PC-3 (cell line): ENCODE results near the gene DPEP1. TPM values are rescaled to one million over a fixed set of nuclear protein-coding genes. Genes with fewer than 3 reads are reported as not detected.

Source experiments
- ATAC-seq: fragments of 200-7000 bp; cut with Tn5 transposase; 2 replicates; pipeline ENCODE4 v1.9.1; 2020; ENCODE audit warnings: mild to moderate bottlenecking, moderate library complexity
- BruUV-seq: library from RNA; stranded (reverse); fragments of 400-500 nt; replicated peaks from 2 replicates; lab custom pipeline; 2021; lab: Mats Ljungman, UMichigan
- CTCF ChIA-PET: fragments of 300-600 bp; sonication (Branson Sonifier 250); formaldehyde crosslinking; loops from one replicate; lab custom pipeline; 2022; ENCODE audit warnings: antibody characterized with exemption; lab: Charles Lee
- POLR2A ChIA-PET: fragments of 300-600 bp; sonication (Branson Sonifier 250); formaldehyde crosslinking; loops from one replicate; lab custom pipeline; 2022; ENCODE audit warnings: antibody characterized with exemption; ENCODE audit not compliant: unreplicated experiment; lab: Charles Lee
- DNase-seq: peaks from one replicate; pipeline ENCODE4 v3.0.0-alpha.2; 2015
- H2AFZ ChIP-seq: fragments of 300-600 bp; sonication (generic); 2 replicates; pipeline ENCODE4 v1.6.0; 2016; ENCODE audit warnings: antibody characterized with exemption, low read length
- H3F3A ChIP-seq: fragments of 300-600 bp; sonication (generic); one replicate; pipeline ENCODE4 v1.6.0; 2017; ENCODE audit warnings: antibody characterized with exemption, low read length, control low read depth, mild to moderate bottlenecking; ENCODE audit not compliant: unreplicated experiment
- H3K27ac ChIP-seq: fragments of 300-600 bp; sonication (generic); 2 replicates; pipeline ENCODE4 v1.5.1; 2016; ENCODE audit warnings: mild to moderate bottlenecking, low read length
- H3K27me3 ChIP-seq: fragments of 300-600 bp; sonication (generic); 2 replicates; pipeline ENCODE4 v1.6.1; 2016; ENCODE audit warnings: low read length, mixed read lengths
- H3K36me3 ChIP-seq: fragments of 300-600 bp; sonication (generic); 2 replicates; pipeline ENCODE4 v1.6.1; 2016; ENCODE audit warnings: low read depth, mixed run types, low read length, mixed read lengths
- H3K4me1 ChIP-seq: fragments of 300-600 bp; sonication (generic); 2 replicates; pipeline ENCODE4 v1.5.1; 2016; ENCODE audit warnings: low read length; ENCODE audit not compliant: insufficient read depth
- H3K4me2 ChIP-seq: fragments of 300-600 bp; sonication (generic); 2 replicates; pipeline ENCODE4 v1.6.0; 2016; ENCODE audit warnings: low read length
- H3K4me3 ChIP-seq: fragments of 300-600 bp; sonication (generic); 2 replicates; pipeline ENCODE4 v1.5.1; 2016; ENCODE audit warnings: mild to moderate bottlenecking, low read length, mixed read lengths
- H3K79me2 ChIP-seq: fragments of 300-600 bp; sonication (generic); 2 replicates; pipeline ENCODE4 v1.6.1; 2017; ENCODE audit warnings: low read length, mixed read lengths
- H3K9ac ChIP-seq: fragments of 300-600 bp; sonication (generic); 2 replicates; pipeline ENCODE4 v1.6.0; 2016; ENCODE audit warnings: mild to moderate bottlenecking, low read length
- H3K9me2 ChIP-seq: fragments of 300-600 bp; sonication (generic); replicated peaks from 2 replicates; pipeline ENCODE4 v1.6.1; 2016; ENCODE audit warnings: mixed run types, low read length, mixed read lengths
- H3K9me3 ChIP-seq: fragments of 300-600 bp; sonication (generic); 2 replicates; pipeline ENCODE4 v1.6.1; 2016; ENCODE audit warnings: low read length, mixed read lengths
- H4K20me1 ChIP-seq: fragments of 300-600 bp; sonication (generic); 2 replicates; pipeline ENCODE4 v1.6.1; 2016; ENCODE audit warnings: low read length, mixed read lengths
- EZH2 ChIP-seq: fragments of 300-600 bp; sonication (generic); IDR thresholded peaks from one replicate; pipeline ENCODE4 v1.6.1; 2017; ENCODE audit warnings: antibody characterized with exemption, mild to moderate bottlenecking, low read length; ENCODE audit not compliant: unreplicated experiment
- EZH2phosphoT487 ChIP-seq: fragments of 300-600 bp; sonication (generic); IDR thresholded peaks from 2 replicates; pipeline ENCODE4 v1.6.1; 2018; ENCODE audit warnings: mild to moderate bottlenecking, antibody characterized with exemption, low read length, borderline replicate concordance
- intact Hi-C: fragments of 100-400 bp; cut with micrococcal nuclease; formaldehyde crosslinking; loops from 2 replicates; pipeline ENCODE4 v1.9.0; 2023
- total RNA-seq: library from RNA; depleted of rRNA; stranded (reverse); fragments of >200 nt; gene quantifications from 2 replicates; pipeline ENCODE4 v1.2.3, GENCODE V29; 2014
- TF ChIP-seq, protein P1 (sequence below): fragments of 300-600 bp; sonication (generic); conservative IDR thresholded peaks from 2 replicates; pipeline ENCODE4 v1.5.1; 2017; ENCODE audit warnings: antibody characterized with exemption, low read depth, mild to moderate bottlenecking, low read length

DPEP1 gene
- total RNA-seq, 1 experiment from 2014 or later = not detected

- no peak for ATAC-seq
- intact Hi-C loops = no loop called here
- H3K9me2 ChIP-seq = no peaks in the 10 kb centered on the region
- H3F3A ChIP-seq = no peaks in the 10 kb centered on the region
- no peaks in the 10 kb centered on the region for H3K79me2 ChIP-seq
- no peaks in the 10 kb centered on the region for H3K4me1 ChIP-seq
- no peak overlapping the region for H3K4me3 ChIP-seq
- no peak overlapping the region for H3K27ac ChIP-seq
- H3K36me3 ChIP-seq = no peaks in the 10 kb centered on the region; the same call in 1 of the 2 replicates
- ChIA-PET POLR2A (no interaction called here), CTCF (no interaction called here)
- H2AFZ ChIP-seq = no peak overlapping the region
- H4K20me1 ChIP-seq = no peaks in the 10 kb centered on the region
- H3K9ac ChIP-seq = no peak overlapping the region
- no peak for DNase-seq
- no peak overlapping the region for H3K4me2 ChIP-seq
- TF ChIP-seq EZH2phosphoT487 = no peak
- TF ChIP-seq, protein P1, sequence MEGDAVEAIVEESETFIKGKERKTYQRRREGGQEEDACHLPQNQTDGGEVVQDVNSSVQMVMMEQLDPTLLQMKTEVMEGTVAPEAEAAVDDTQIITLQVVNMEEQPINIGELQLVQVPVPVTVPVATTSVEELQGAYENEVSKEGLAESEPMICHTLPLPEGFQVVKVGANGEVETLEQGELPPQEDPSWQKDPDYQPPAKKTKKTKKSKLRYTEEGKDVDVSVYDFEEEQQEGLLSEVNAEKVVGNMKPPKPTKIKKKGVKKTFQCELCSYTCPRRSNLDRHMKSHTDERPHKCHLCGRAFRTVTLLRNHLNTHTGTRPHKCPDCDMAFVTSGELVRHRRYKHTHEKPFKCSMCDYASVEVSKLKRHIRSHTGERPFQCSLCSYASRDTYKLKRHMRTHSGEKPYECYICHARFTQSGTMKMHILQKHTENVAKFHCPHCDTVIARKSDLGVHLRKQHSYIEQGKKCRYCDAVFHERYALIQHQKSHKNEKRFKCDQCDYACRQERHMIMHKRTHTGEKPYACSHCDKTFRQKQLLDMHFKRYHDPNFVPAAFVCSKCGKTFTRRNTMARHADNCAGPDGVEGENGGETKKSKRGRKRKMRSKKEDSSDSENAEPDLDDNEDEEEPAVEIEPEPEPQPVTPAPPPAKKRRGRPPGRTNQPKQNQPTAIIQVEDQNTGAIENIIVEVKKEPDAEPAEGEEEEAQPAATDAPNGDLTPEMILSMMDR = no peak
- no peak for TF ChIP-seq EZH2
- no peaks in the 10 kb centered on the region for H3K27me3 ChIP-seq
- H3K9me3 ChIP-seq = no peaks in the 10 kb centered on the region
- BruUV-seq = no TSS peak
Measured at GRCh38 chr16:89672177-89672941, 58.9 kb downstream of the DPEP1 start.

- Histone ChIP-seq H3K4me3 (no peak overlapping the region), H2AFZ (no peak overlapping the region), H3F3A (no peaks in the 10 kb centered on the region), H3K9me3 (no peaks in the 10 kb centered on the region), H3K36me3 (no peaks in the 10 kb centered on the region; the same call in 1 of the 2 replicates), H3K27me3 (no peaks in the 10 kb centered on the region), H3K79me2 (no peaks in the 10 kb centered on the region), H3K9ac (no peak overlapping the region), H4K20me1 (no peaks in the 10 kb centered on the region), H3K4me1 (no peaks in the 10 kb centered on the region), H3K4me2 (no peak overlapping the region), H3K27ac (no peak overlapping the region), H3K9me2 (no peaks in the 10 kb centered on the region)
- DNase-seq (no peak), ATAC-seq (no peak)
- ChIA-PET CTCF (no interaction called here), POLR2A (no interaction called here)
- TF ChIP-seq EZH2phosphoT487 (no peak), EZH2 (no peak)
- TF ChIP-seq, protein P1 = no peak
- BruUV-seq = no TSS peak
- intact Hi-C loops = no loop called here
Measured at GRCh38 chr16:89678258-89678657, 64.8 kb downstream of the DPEP1 start.

DNA sequence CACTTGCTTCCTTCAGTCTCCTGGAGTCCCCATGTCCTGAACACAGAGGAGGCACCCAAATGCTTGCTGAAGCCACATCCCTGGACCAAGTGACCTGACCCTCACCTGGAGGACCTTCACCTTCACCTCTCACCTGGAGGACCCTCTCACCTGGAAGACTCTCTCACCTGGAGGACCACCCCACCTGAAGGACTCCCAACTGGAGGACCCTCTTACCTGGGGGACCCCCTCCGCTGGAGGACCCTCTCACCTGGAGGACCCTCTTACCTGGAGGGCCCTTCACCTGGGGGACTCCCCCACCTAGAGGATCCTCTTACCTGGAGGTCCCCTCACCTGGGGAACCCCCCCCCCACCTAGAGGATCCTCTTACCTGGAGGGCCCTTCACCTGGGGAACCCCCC lies 72.5 kb downstream of the DPEP1 start:
- DNase-seq (no peak), ATAC-seq (no peak)
- no peaks in the 10 kb centered on the region for H3K9me3 ChIP-seq
- no peak overlapping the region for H3K9ac ChIP-seq
- no TSS peak for BruUV-seq
- ChIA-PET POLR2A (no interaction called here), CTCF (no interaction called here)
- H3K36me3 ChIP-seq = peaks cover 4% of the 10 kb centered on the region; the same call in 1 of the 2 replicates
- TF ChIP-seq, protein P1 = no peak
- no peak for TF ChIP-seq EZH2phosphoT487
- TF ChIP-seq EZH2 = no peak
- no peaks in the 10 kb centered on the region for H4K20me1 ChIP-seq
- peaks cover 6% of the 10 kb centered on the region; the same call in 1 of the 2 replicates for H3K4me1 ChIP-seq
- intact Hi-C loops = no loop called here
- no peak overlapping the region for H3K27ac ChIP-seq
- no peak overlapping the region for H3K4me3 ChIP-seq
- H3K9me2 ChIP-seq = no peaks in the 10 kb centered on the region
- no peak overlapping the region for H3K4me2 ChIP-seq
- H3K27me3 ChIP-seq = no peaks in the 10 kb centered on the region
- no peak overlapping the region for H2AFZ ChIP-seq
- H3F3A ChIP-seq = no peaks in the 10 kb centered on the region
- H3K79me2 ChIP-seq = peaks cover 27% of the 10 kb centered on the region
